B cell (primary cell): ENCODE results near the gene CLEC18B. TPM values are rescaled to one million over a fixed set of nuclear protein-coding genes. Genes with fewer than 3 reads are reported as not detected.

Experiments
- ATAC-seq: fragments of 200-7000 bp; cut with Tn5 transposase; one replicate; pipeline ENCODE4 v1.10.0; 2021; ENCODE audit warnings: low read depth, mild to moderate bottlenecking, moderate number of reproducible peaks, moderate library complexity
- CTCF ChIA-PET: fragments of 350-600 bp; sonication (Branson Sonifier 250); formaldehyde crosslinking; loops from one replicate; lab custom pipeline; 2021; ENCODE audit warnings: antibody characterized with exemption, inconsistent platforms; lab: Charles Lee
- POLR2A ChIA-PET: fragments of 350-600 bp; sonication (Branson Sonifier 250); formaldehyde crosslinking; loops from one replicate; lab custom pipeline; 2021; ENCODE audit warnings: antibody characterized with exemption; lab: Charles Lee
- DNase-seq: peaks from one replicate; pipeline ENCODE4 v3.0.0; 2013
- H2AFZ ChIP-seq: 2 replicates; pipeline ENCODE4 v1.6.1; 2012; ENCODE audit warnings: mild to moderate bottlenecking, low read depth, low read length; ENCODE audit not compliant: insufficient read depth, poor library complexity, severe bottlenecking
- H3K27ac ChIP-seq, 2 donors: 1 replicate in 1 of 2; 2 replicates in 1 of 2; pipeline ENCODE4 v1.5.1; 2012 to 2013; ENCODE audit warnings: low read length in 2 of 2, mild to moderate bottlenecking in 2 of 2, moderate library complexity in 1 of 2
- H3K27me3 ChIP-seq, 4 experiments: fragments of 200-600 bp in 1 of 4; sonication (generic) in 1 of 4; replicated peaks in 1 of 4; 1 replicate in 2 of 4; 2 replicates in 2 of 4; pipeline versions ENCODE4 v1.6.1 to v1.7.0; 2013 to 2016; ENCODE audit warnings: low read length in 3 of 4, mild to moderate bottlenecking in 2 of 4, mixed read lengths in 1 of 4, moderate library complexity in 1 of 4; ENCODE audit not compliant: insufficient read depth in 4 of 4, control insufficient read depth in 3 of 4; ENCODE audit errors: control extremely low read depth in 1 of 4
- H3K36me3 ChIP-seq, 2 experiments: replicated peaks in 1 of 2; 1 replicate in 1 of 2; 2 replicates in 1 of 2; pipeline versions ENCODE4 v1.6.1 to v1.7.1; 2013; ENCODE audit warnings: low read length in 1 of 2; ENCODE audit not compliant: insufficient read depth in 2 of 2, control insufficient read depth in 1 of 2; ENCODE audit errors: control extremely low read depth in 1 of 2, extremely low read depth in 1 of 2
- H3K4me1 ChIP-seq, 2 donors: fragments of 200-600 bp in 1 of 2; sonication (generic) in 1 of 2; 1 replicate in 1 of 2; 2 replicates in 1 of 2; pipeline versions ENCODE4 v1.5.1 to v1.6.1; 2013 to 2017; ENCODE audit warnings: low read length in 2 of 2; ENCODE audit not compliant: control insufficient read depth in 2 of 2, insufficient read depth in 2 of 2
- H3K4me2 ChIP-seq: replicated peaks from 2 replicates; pipeline ENCODE3; 2012; ENCODE audit warnings: mild to moderate bottlenecking, low read depth, low read length; ENCODE audit not compliant: poor library complexity, severe bottlenecking
- H3K4me3 ChIP-seq, 5 experiments: fragments of 200-600 bp in 1 of 5; sonication (generic) in 1 of 5; 1 replicate in 3 of 5; 2 replicates in 2 of 5; pipeline versions ENCODE4 v1.5.1 to v1.7.0; 2011 to 2016; ENCODE audit warnings: low read length in 4 of 5, mild to moderate bottlenecking in 4 of 5, low read depth in 2 of 5, control low read depth in 1 of 5, moderate library complexity in 1 of 5; ENCODE audit not compliant: insufficient read depth in 1 of 5; ENCODE audit errors: control extremely low read depth in 1 of 5, extremely low read depth in 1 of 5
- H3K79me2 ChIP-seq: fragments of 200-600 bp; sonication (generic); one replicate; pipeline ENCODE4 v1.6.0; 2016; ENCODE audit warnings: low read length; ENCODE audit not compliant: control insufficient read depth, insufficient read depth
- H3K9ac ChIP-seq: fragments of 200-600 bp; sonication (generic); 2 replicates; pipeline ENCODE4 v1.6.1; 2017; ENCODE audit warnings: mild to moderate bottlenecking, low read length, moderate library complexity
- H3K9me3 ChIP-seq, 3 donors: one replicate each; pipeline versions ENCODE4 v1.6.1 to v1.7.1; 2013; ENCODE audit warnings: low read length in 2 of 3; ENCODE audit not compliant: control insufficient read depth in 2 of 3, insufficient read depth in 1 of 3; ENCODE audit errors: control extremely low read depth in 1 of 3
- H4K20me1 ChIP-seq: 2 replicates; pipeline ENCODE4 v1.6.0; 2012; ENCODE audit warnings: mild to moderate bottlenecking, low read length; ENCODE audit not compliant: insufficient read depth, control insufficient read depth, poor library complexity, severe bottlenecking
- H3K27ac Mint-ChIP-seq: one replicate; pipeline ENCODE4 v1.8.0; 2021; ENCODE audit warnings: mixed read lengths
- H3K27me3 Mint-ChIP-seq: one replicate; pipeline ENCODE4 v1.8.0; 2021; ENCODE audit warnings: mixed read lengths
- H3K4me1 Mint-ChIP-seq: one replicate; pipeline ENCODE4 v1.8.0; 2021; ENCODE audit warnings: mixed read lengths
- H3K4me3 Mint-ChIP-seq: one replicate; pipeline ENCODE4 v1.8.0; 2021; ENCODE audit warnings: mixed read lengths
- H3K9me3 Mint-ChIP-seq: one replicate; pipeline ENCODE4 v1.8.0; 2022; ENCODE audit warnings: mixed read lengths; ENCODE audit not compliant: insufficient read depth
- CTCF ChIP-seq: fragments of 200-600 bp; IDR thresholded peaks from one replicate; pipeline ENCODE4 v1.8.0; 2022; ENCODE audit warnings: antibody characterized with exemption, mild to moderate bottlenecking
- EZH2 ChIP-seq: IDR thresholded peaks from 2 replicates; pipeline ENCODE4 v1.6.1; 2012; ENCODE audit warnings: borderline replicate concordance, low read depth, mild to moderate bottlenecking, moderate library complexity, low read length; ENCODE audit not compliant: insufficient read depth, poor library complexity, severe bottlenecking
- WGBS: methylation state at CpG from one replicate; pipeline ENCODE4 v1.1.5; 2013; ENCODE audit warnings: missing lambda C conversion rate; ENCODE audit not compliant: insufficient coverage; 5-methylcytosine and 5-hydroxymethylcytosine counted together
- intact Hi-C: fragments of 100-400 bp; cut with micrococcal nuclease; formaldehyde crosslinking; loops from one replicate; pipeline ENCODE4 v1.10.0; 2022
- polyA plus RNA-seq: library from polyadenylated mRNA; depleted of rRNA; stranded (reverse); fragments of >200 nt; gene quantifications from 2 replicates; pipeline ENCODE4 v1.2.3, GENCODE V29; 2012
- total RNA-seq, 2 donors: library from RNA; stranded (reverse); fragments of 120-200 nt in 1 of 2; gene quantifications; 1 replicate in 1 of 2; 2 replicates in 1 of 2; pipeline versions ENCODE4 v1.2.3 to v1.2.4, GENCODE V29; 2013 to 2022

The CLEC18B gene
- total and polyA plus RNA-seq, 2 donors (not counting 1 experiment from before 2014, with no cell fraction given) = 1.0 to 1.6 TPM

- CTCF ChIA-PET = interaction anchor here (0.9 to 2.1 kb wide), 3 partner anchors 11 to 124 kb away, joined by 3 to 16 read pairs (median 3); no protein-coding TSS in a partner anchor
These were observed 10.2 kb upstream of the CLEC18B start for GRCh38 chr16:74431516-74431915.

More at GRCh38 chr16:74431516-74431915, 10.2 kb upstream of the CLEC18B start:
- H3K9me3 ChIP-seq = peaks cover 0 to 20% (median 0%) of the 10 kb centered on the region in 3 donors
- no peaks in the 10 kb centered on the region for H3K4me1 Mint-ChIP-seq
- H2AFZ ChIP-seq = no peak overlapping the region
- no peaks in the 10 kb centered on the region for H3K27me3 Mint-ChIP-seq
- TF ChIP-seq EZH2 (no peak), CTCF (no peak)
- POLR2A ChIA-PET = no interaction called here
- no peak overlapping the region for H3K4me3 Mint-ChIP-seq
- H4K20me1 ChIP-seq = no peaks in the 10 kb centered on the region
- no peaks in the 10 kb centered on the region for H3K79me2 ChIP-seq
- DNase-seq (no peak), ATAC-seq (no peak)
- H3K27ac ChIP-seq = no peak overlapping the region
- no peaks in the 10 kb centered on the region for H3K9me3 Mint-ChIP-seq
- intact Hi-C loops = no loop called here
- no peak overlapping the region for H3K27ac Mint-ChIP-seq
- no peaks in the 10 kb centered on the region for H3K36me3 ChIP-seq
- H3K4me2 ChIP-seq = no peak overlapping the region
- H3K27me3 ChIP-seq = no peaks in the 10 kb centered on the region
- no peak overlapping the region for H3K4me3 ChIP-seq
- 86% methylated on average over 5 of the region's 5 CpGs for WGBS
- no peak overlapping the region for H3K9ac ChIP-seq
- H3K4me1 ChIP-seq = no peaks in the 10 kb centered on the region
